MM.1S (cell line): Measurements from ENCODE around the gene PITPNM3.

ENCODE experiments used
- CTCF ChIP-seq: fragments of 300-600 bp; sonication (generic); IDR thresholded peaks from 2 replicates; pipeline ENCODE4 v1.5.1; 2016; ENCODE audit warnings: antibody characterized with exemption, low read length, mixed read lengths
- EZH2 ChIP-seq: fragments of 300-600 bp; sonication (generic); optimal IDR thresholded peaks from 2 replicates; pipeline ENCODE3; 2017; ENCODE audit warnings: low read depth, mild to moderate bottlenecking, antibody characterized with exemption, low read length, mixed read lengths
- EZH2phosphoT487 ChIP-seq: fragments of 300-600 bp; sonication (generic); IDR thresholded peaks from 2 replicates; pipeline ENCODE4 v1.6.1; 2018; ENCODE audit warnings: antibody characterized with exemption, low read length

GRCh38 chr17:6458460-6458950 lies 97.8 kb downstream of the PITPNM3 start:
- TF ChIP-seq EZH2phosphoT487 (no peak), CTCF (no peak), EZH2 (no peak)
